Measurements from ENCODE around the gene WWC2.

WWC2 gene

GRCh38 chr4:183100298-183100599, 1.2 kb downstream of the WWC2 start:
- TF ChIP-seq EZH2 (IDR thresholded peaks at IDR 0.05; ENCODE audit: borderline replicate concordance, low read depth, low read length, severe bottlenecking): no peak
- TF ChIP-seq CTCF (IDR thresholded peaks at IDR 0.05; ENCODE audit: borderline replicate concordance, extremely low read depth, low read length, poor library complexity, severe bottlenecking): no peak
- H3K4me3 ChIP-seq (ENCODE audit: low read depth in 1 of 2, low read length in 2 of 2): no peak overlapping the region
- no peaks in the 10 kb centered on the region for H3K79me2 ChIP-seq (ENCODE audit: insufficient read depth, low read length)
- H2AFZ ChIP-seq (ENCODE audit: low read depth, low read length): no peak overlapping the region
- no peak for ATAC-seq (ENCODE audit: insufficient read depth, low read depth)
- no peak for DNase-seq
- no peaks in the 10 kb centered on the region for H3K36me3 ChIP-seq (ENCODE audit: insufficient read depth, low read length)
- no peak overlapping the region for H3K4me2 ChIP-seq (ENCODE audit: insufficient read depth, low read length)
- H3K27me3 ChIP-seq (ENCODE audit: insufficient read depth, low read length, poor library complexity): no peaks in the 10 kb centered on the region
- no peaks in the 10 kb centered on the region for H3K4me1 ChIP-seq (ENCODE audit: insufficient read depth, low read length)
- H3K9me3 ChIP-seq (ENCODE audit: insufficient read depth, low read length, severe bottlenecking): no peaks in the 10 kb centered on the region
- H4K20me1 ChIP-seq (ENCODE audit: insufficient read depth, low read length): no peaks in the 10 kb centered on the region
- H3K27ac ChIP-seq (ENCODE audit: low read length): no peak overlapping the region
- no peak overlapping the region for H3K9ac ChIP-seq (ENCODE audit: low read depth, low read length)

DNA sequence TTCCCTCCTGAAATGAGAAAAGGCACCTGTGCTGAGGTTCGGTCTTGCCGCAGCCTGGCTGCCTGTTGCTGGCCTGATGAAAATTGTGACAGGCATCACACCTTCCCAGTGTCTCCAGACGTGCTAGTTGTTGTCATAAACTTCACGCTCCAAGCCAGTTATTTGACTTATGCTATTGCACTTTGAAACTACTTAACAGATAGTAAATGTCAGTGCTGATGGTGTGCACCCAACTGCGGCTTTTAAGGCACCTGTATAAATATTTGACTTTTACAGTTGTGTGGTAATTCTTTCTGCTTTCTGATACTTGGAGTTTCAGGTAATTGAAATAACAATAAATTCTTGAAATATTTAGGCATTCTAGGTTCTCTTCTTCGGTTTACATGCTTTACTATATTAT, 1.8 kb downstream of the WWC2 start:
- Histone ChIP-seq H3K4me2 (ENCODE audit: insufficient read depth, low read length) (no peak overlapping the region), H3K4me3 (ENCODE audit: low read depth in 1 of 2, low read length in 2 of 2) (no peak overlapping the region), H3K27me3 (ENCODE audit: insufficient read depth, low read length, poor library complexity) (no peaks in the 10 kb centered on the region), H3K9ac (ENCODE audit: low read depth, low read length) (no peak overlapping the region), H3K27ac (ENCODE audit: low read length) (no peak overlapping the region), H3K36me3 (ENCODE audit: insufficient read depth, low read length) (no peaks in the 10 kb centered on the region), H4K20me1 (ENCODE audit: insufficient read depth, low read length) (no peaks in the 10 kb centered on the region), H3K79me2 (ENCODE audit: insufficient read depth, low read length) (no peaks in the 10 kb centered on the region), H2AFZ (ENCODE audit: low read depth, low read length) (no peak overlapping the region), H3K9me3 (ENCODE audit: insufficient read depth, low read length, severe bottlenecking) (no peaks in the 10 kb centered on the region), H3K4me1 (ENCODE audit: insufficient read depth, low read length) (no peaks in the 10 kb centered on the region)
- DNase-seq (no peak), ATAC-seq (ENCODE audit: insufficient read depth, low read depth) (no peak)
- TF ChIP-seq EZH2 (IDR thresholded peaks at IDR 0.05; ENCODE audit: borderline replicate concordance, low read depth, low read length, severe bottlenecking) (no peak), CTCF (IDR thresholded peaks at IDR 0.05; ENCODE audit: borderline replicate concordance, extremely low read depth, low read length, poor library complexity, severe bottlenecking) (no peak)

DNA sequence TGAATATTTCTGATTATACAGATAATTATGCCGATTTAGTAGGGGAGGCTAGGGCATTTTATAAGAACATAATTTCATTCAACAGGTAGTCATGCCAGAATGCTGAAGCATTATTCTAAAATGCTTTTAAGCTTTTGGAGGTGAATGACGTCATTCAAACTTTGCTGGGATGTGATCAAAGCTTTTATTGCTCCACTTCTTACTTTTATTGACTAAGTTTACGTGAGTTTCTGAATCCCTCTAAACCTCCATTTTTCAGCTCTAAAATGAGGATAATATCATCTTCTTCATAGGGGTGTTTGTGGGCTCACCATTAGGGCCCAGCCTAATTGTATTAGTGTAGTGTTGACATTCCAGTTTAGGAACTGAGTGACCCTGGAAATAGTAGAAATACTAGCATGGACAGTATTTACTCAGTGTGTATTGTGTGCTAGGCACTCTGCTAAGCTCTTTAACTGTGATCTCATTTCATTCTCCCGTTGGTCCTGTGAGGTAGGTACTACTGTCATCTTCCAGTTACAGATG, 3.0 kb downstream of the WWC2 start:
- Histone ChIP-seq H3K4me3 (ENCODE audit: low read depth in 1 of 2, low read length in 2 of 2) (no peak overlapping the region), H3K27me3 (ENCODE audit: insufficient read depth, low read length, poor library complexity) (no peaks in the 10 kb centered on the region), H3K4me2 (ENCODE audit: insufficient read depth, low read length) (no peak overlapping the region), H2AFZ (ENCODE audit: low read depth, low read length) (no peak overlapping the region), H4K20me1 (ENCODE audit: insufficient read depth, low read length) (no peaks in the 10 kb centered on the region), H3K36me3 (ENCODE audit: insufficient read depth, low read length) (no peaks in the 10 kb centered on the region), H3K9me3 (ENCODE audit: insufficient read depth, low read length, severe bottlenecking) (no peaks in the 10 kb centered on the region), H3K4me1 (ENCODE audit: insufficient read depth, low read length) (no peaks in the 10 kb centered on the region), H3K9ac (ENCODE audit: low read depth, low read length) (no peak overlapping the region), H3K79me2 (ENCODE audit: insufficient read depth, low read length) (no peaks in the 10 kb centered on the region), H3K27ac (ENCODE audit: low read length) (no peak overlapping the region)
- DNase-seq: no peak
- TF ChIP-seq CTCF (IDR thresholded peaks at IDR 0.05; ENCODE audit: borderline replicate concordance, extremely low read depth, low read length, poor library complexity, severe bottlenecking): no peak
- no peak for TF ChIP-seq EZH2 (IDR thresholded peaks at IDR 0.05; ENCODE audit: borderline replicate concordance, low read depth, low read length, severe bottlenecking)
- ATAC-seq (ENCODE audit: insufficient read depth, low read depth): no peak

DNA sequence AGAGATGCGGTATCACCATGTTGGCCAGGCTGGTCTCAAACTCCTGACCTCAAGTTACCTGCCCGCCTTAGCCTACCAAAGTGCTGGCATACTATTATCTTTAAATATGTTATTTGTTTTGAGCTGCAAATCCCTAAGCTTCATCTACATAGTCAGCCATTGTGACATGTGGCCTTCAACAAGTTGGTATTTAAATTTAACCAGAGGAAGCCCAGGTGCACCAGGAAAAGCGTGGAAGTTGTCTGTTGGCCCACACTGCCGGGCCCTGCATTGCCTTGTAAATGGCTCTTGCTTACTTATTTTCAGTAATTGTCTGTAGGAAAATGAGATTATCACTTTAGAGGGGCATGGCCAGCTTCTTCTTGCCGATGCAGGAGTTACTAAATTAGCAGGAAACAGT, 6.0 kb downstream of the WWC2 start:
- DNase-seq (no peak), ATAC-seq (ENCODE audit: insufficient read depth, low read depth) (no peak)
- H3K4me1 ChIP-seq (ENCODE audit: insufficient read depth, low read length): no peaks in the 10 kb centered on the region
- no peak overlapping the region for H2AFZ ChIP-seq (ENCODE audit: low read depth, low read length)
- TF ChIP-seq EZH2 (IDR thresholded peaks at IDR 0.05; ENCODE audit: borderline replicate concordance, low read depth, low read length, severe bottlenecking) (no peak), CTCF (IDR thresholded peaks at IDR 0.05; ENCODE audit: borderline replicate concordance, extremely low read depth, low read length, poor library complexity, severe bottlenecking) (no peak)
- H3K79me2 ChIP-seq (ENCODE audit: insufficient read depth, low read length): no peaks in the 10 kb centered on the region
- H4K20me1 ChIP-seq (ENCODE audit: insufficient read depth, low read length): no peaks in the 10 kb centered on the region
- no peak overlapping the region for H3K27ac ChIP-seq (ENCODE audit: low read length)
- H3K36me3 ChIP-seq (ENCODE audit: insufficient read depth, low read length): no peaks in the 10 kb centered on the region
- no peaks in the 10 kb centered on the region for H3K27me3 ChIP-seq (ENCODE audit: insufficient read depth, low read length, poor library complexity)
- H3K9ac ChIP-seq (ENCODE audit: low read depth, low read length): no peak overlapping the region
- no peaks in the 10 kb centered on the region for H3K9me3 ChIP-seq (ENCODE audit: insufficient read depth, low read length, severe bottlenecking)
- H3K4me3 ChIP-seq (ENCODE audit: low read depth in 1 of 2, low read length in 2 of 2): no peak overlapping the region
- H3K4me2 ChIP-seq (ENCODE audit: insufficient read depth, low read length): no peak overlapping the region
